SHP77 (cell line): ENCODE measurements around the gene EN1.

Source experiments
- DNase-seq, 2 experiments: peaks; one replicate each; lab custom pipeline; 2025; lab: John Stamatoyannopoulos, UW

The EN1 gene

DNA sequence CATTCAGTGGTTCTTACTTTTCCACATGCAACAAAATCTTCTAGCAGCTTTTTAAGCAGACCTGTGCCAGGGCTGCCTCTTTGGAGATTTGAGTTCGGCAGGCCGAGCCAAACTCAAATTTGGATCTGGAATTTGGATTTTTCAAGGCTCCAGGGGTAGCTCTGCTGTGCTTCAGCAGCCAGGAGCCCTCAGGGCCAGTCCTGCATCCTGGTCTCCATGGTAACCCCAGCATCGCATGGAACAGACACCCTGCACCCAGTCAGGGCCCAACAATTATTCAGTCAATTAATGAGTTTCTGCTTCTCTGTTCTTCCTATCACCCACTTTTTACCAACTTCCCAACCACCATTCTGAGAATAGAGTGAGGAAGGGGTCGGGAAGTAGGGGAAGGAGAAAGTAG is 30.0 kb downstream of the EN1 start:
- DNase-seq, result no peak

DNA sequence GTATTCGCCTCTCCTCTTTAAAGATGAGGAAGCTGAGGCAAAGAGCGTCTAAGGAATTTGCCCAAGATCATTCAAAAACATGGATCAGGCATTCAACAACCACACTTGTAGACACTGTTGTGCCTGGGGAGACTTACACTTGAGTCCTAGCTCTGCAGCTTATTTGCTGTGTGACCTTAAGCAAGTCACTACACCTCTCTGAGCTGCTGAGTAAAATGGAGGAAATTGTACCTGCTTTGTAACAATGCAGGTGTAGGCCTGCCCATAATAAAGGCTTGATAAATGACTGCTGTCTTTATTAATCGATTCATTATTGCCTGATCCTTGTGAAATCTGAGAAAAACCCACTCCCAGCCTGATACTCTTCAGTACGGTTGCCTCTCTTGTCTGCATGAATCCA is 30.8 kb downstream of the EN1 start:
- no peak for DNase-seq

DNA sequence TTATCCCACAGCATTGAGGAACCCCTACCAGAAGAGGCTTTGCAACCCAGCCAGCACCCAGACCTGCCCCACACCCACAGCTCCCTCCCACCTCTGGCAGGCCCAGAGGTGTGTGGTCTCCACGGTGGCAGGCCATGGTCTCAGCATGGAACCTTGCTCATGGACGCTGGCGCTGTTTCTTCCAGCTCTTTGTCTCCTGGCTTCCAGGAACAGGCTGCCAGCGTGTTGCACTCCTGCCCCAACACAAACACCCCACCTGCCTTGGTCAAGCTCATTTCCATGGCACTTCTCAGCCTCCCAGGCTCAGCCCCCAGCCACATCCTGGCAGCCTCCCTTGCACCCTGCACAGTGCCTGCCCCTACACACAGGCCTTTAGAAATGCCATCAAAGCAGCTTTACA is 31.7 kb downstream of the EN1 start:
- DNase-seq, result no peak

DNA sequence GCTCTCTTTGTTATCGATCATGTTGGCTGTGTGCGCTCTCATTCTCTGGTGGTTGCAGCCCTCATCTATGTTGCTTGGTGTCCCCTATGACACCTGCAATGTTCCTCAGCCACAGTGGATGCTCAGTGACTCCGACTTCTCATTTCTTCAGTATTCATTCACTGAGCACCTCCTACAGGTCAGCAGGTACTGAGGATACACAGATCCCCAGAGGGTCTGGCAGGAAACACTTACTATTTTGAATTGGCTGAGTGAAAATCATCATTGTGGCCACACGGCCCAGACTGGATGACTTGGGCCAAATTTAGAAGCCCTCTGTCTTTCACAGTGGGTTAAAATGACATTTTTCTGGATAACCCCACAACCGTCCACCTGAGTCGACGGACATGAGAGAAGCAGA is 32.1 kb downstream of the EN1 start:
- DNase-seq, result no peak

DNA sequence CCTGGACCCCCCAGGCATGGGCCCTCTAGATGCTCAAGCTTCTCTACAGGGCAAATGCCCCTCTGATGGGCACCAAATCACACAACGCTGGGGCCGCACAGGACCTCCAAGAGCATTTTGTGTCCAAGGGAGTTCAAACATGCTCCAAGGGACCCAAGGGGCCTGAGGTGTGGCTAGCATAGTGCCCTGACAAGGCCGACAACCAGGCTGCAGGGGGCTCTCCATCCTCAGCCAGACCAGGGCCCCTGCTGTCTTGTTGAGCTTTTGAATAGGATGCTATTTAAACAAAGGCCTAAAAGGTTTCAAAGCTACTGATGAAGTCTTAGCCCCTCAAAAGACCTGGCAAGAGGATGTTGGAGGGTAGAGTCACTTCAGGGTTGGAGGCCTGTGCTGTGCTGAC is 33.1 kb downstream of the EN1 start:
- no peak for DNase-seq

DNA sequence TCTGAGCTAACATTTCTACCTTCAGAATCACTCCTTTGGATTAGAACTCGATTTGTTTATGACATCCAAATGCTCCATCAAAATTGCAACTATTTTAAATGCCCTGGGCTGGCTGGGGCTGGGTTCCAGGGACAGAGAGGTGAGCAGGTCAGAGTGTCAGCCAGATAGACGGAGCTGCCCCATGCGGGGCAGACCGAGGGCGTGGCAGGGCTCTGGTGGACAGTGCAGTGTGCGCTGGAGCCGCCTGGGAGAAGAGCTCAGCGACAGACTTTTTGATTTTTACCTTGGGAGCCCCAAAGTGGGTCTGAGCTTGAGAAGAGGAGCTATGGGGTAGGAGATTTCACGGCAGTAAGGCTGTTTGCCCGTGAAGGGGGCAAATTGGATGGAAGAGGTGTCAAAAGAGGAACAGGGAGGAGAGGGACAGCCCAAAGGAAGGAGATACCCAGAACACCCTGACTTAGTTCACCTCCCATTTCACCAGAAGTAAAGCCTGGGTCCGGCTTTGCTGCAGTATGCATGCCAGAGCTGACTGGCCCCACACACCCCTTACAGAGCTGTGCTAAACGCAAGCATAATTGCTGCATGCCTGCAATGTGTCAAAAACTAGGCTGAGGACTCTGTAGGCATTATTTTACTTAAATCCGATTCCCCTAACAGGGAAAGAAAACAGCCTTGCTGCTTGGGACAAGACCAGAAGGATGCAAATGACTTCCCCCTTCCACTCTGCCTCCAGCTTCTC is 33.7 kb downstream of the EN1 start:
- no peak for DNase-seq

DNA sequence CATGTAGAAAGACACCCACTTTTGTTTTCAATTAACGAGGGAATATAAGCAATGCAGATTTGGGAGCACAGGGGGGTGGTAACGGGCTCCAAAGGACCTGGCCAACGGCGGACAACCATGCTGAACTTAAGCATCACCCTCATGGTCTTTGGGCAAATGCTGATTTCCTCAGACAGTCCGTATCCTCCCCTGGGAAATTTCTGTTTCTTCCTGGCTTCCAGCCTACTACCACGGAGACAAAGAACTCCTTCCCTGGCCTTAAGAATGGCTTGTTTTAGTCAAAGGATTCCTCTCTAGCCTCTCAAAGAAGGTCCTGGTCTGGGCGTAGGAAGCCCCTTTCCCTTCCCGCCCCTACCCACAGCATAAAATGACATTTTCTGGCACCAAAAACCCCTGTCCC is 34.3 kb downstream of the EN1 start:
- DNase-seq, result no peak

DNA sequence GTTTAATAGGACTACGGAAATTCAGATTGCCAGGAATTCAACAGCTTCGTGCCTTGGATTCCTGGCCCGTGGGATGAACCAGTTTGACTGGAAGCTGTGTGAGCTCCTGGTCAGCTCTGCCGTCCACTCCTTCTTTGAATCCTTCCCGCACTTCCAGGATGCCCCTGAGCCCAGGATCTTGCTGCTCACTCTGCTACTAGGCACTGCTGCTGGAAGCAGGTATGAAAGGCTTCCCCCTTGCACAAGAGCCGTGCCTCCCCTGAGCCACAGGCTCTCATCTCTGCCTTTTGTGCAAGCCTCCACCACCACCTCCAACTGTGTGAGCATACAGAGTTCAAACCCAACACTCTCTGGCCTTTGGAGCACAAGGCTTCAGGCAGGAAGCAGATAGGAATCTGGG is 34.9 kb downstream of the EN1 start:
- DNase-seq, result no peak

DNA sequence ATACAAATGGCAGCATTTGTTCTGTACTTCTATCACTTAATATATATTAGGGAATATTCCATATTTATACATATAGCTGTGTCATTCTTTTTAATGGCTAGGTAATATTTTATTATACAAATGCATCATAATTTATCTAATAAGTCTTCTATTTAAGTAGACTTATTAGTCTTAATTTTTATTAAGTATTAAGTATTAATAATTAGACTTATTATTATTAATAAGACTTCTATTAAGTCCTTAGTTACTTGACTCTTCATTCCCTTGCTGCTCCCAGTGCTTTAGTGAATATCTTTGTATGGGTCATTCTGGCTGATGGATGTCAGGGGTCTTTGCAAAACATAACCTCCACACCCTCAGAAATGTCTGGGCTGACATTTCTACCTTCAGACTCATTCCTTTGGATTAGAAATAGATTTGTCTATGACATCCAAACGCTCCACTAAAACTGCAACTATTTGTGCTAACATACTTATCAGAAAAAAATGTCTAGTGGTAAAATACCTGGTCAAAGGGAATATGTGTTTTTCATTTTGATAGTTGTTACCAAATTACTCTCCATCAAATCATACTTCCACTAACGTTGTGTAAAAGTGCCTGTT is 35.8 kb downstream of the EN1 start:
- no peak for DNase-seq

DNA sequence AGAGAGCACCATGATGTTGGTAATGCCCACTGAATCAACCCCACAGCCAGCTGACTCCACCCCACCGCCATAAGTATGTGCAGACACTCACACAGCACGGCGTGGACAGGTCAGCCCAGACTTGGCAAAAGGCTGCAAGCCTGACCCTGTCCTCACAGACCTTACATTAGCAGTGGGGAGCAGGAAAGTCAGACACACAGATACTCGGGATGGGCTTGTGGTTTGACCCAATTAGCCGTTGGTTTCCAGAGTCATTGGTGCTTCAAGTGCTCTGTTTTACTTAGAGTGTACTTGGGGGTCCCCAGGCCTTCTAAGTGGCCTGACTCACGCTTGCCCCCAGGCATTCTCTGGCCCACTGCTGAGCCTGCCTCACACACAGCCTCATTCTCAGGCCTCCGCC is 36.7 kb downstream of the EN1 start:
- DNase-seq, result no peak

DNA sequence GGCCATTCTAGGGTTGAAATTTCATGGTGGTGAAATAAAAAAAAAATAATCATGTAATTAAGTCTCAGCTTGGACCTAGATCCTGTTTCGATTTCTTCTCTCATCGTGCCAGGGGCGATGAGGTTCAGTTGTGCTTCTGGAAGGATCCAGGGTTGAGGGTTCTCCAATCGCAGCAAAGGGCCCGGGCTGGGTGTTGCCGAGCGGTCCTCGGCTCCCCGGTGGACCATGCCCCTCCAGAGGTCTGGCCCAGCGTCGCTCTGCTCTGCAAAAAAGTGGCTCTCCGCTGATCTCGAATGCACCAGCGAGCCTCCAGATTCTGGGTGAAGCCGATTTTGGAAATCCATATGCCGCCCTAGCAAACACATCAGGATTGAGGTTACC is 39.0 kb downstream of the EN1 start:
- no peak for DNase-seq

DNA sequence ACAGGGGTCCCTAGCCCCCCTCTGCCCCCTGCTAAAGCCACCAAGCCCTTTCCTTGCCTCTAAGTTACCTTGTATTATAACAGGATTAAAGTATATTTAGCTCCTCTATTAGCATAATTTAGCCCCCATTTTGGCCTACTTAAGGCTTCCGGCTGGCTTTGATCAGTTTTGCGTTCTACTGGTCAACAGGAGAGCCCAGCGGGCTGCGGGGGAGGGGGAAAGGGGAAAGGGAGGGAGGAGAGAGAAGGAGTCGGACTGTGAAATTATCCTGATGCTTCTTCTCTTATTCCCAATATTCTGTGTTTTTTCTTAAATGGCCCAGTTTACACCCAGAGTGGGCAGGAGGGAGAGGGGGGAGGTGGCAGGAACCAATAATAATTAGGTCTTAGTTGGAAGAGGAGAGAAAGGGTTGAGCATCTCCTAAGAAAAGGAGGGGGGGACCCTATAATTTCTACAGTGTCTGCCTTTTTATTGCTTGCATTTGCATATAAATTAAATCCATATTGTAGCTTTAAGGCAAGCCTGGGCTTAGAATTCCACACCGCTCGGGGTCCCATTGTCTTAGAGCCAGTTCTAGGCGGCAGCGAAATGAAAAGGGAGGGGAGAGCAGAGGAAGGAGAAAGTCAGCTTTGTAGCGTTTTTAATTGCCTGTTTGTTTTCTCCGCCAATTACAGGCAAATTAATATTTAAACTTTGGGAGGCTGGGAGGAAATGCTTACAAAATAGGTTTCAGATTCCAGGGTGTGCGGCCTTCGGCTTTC is 39.6 kb downstream of the EN1 start:
- no peak for DNase-seq

DNA sequence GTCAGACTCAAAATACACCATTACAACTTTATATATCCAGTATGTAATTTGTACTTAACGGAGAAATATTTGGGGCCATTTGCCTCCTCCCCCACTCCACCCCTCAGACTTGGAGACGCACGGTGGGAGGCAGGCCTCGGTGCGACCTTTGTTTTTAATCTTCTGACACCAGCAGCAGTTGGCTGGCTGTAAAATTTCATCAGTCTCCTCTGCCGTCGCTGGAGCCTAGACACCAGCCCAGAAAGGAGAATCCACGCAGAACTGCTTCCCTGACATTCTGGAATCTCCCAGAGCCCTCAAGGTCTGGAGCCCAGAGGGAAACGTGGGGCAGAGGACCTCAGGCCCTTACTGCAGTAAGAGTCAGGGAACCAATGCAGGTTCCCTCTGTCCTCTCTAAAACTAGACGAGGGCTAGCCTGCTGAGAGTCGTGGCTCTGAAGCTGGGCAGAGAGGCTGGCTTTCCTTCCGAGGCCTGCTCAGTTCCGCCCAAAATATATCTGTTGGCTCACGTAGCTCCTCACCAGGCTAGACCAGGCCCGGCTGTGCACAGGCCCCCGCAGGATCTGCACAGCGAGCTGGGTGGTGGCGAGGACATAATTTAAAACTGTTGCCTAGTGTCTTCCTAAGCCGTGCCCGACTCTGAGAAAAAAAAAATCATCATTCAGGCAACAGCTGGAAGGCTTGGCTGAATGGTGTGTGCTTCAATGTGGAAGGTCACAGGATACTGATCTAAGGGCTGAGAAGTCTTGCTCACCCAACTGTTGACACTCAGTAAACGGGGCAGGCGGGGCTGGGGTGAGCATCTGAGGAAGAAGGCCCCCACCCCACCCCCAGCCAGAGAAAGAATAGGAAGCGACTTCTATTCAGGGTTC is 40.4 kb downstream of the EN1 start:
- DNase-seq, result no peak

DNA sequence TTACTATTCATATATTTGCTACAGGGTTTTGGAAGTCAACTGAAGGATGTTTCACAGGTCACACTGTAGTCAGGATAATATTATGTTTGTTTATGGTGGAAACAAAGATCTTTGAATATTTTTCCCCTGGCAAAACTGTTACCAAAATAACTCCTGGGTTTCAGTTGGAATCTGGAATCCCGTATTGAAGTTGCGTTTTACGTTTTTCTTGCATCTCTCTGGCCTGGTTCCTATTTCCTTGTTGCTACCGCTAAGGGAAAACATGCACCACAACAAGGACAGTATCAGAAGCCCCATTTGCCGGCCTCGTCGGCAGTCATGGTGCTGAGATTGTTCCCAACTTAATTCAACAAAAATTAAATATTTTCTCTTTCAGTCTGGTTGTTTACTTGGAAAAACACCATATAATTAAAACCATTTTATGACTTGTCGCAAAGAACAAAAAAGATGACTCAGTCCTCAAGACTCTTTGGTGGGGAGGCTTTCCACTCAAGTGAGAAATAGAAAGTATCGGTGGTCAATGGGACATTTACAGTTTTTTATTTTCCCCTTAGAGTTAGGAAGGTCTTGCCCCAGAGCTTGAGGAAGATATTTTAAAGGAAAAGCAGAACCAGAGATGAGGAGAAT is 42.3 kb downstream of the EN1 start:
- no peak for DNase-seq

DNA sequence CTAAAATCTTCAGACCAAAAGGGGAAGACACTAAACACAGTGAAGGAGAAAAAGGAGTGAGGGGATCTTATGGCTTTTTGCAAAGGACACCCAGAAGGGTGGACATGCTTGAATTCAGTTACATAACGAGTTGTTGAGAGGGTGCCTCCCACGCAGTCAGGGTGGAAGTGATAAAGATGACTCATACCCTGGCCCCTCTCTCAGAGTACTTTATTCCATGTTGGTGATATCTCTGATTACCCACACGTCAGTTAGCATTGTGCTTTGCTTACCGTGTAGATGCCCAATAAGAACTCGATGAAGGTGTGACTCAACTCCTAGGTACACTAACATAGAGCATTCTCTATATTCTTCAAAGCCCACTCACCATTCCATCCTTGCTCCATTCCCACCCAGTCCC is 44.4 kb downstream of the EN1 start:
- no peak for DNase-seq

DNA sequence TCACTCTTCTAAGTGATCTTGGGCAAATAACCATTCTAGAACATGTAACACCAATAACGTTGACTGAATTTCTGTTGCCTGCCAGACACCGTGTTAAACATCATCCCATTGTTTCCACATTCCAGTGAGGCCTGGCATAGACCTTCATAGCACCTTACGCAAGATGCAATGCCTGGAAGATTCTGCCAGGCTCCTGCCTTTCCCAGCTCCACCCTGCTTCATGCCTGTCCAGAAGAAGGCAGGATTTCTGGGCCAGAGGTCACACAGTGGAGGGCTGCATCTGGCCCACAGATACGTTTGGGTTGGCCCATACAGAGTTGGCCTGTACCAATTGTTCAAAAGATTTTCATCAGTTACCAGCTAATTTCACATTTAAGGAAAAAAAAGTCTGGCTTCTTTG is 46.3 kb downstream of the EN1 start:
- no peak for DNase-seq

DNA sequence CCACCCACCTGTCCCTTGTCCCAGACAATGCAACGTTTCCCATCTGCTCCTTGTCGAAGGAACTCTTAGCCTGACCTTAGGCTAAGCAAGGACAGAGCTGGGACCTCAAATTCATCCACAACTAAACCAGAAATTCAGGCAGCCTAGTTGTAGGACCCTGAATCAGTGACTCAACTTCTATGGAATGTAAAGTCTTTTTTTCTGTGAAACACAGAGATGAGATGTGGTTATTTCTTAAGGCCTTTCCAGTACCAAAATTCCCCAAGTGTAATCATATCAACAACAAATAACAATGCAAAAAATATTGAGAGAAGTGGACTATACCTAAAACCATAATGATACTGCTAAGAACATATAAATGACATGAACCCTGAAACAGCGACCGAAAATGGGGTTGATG is 46.7 kb downstream of the EN1 start:
- DNase-seq, result no peak

DNA sequence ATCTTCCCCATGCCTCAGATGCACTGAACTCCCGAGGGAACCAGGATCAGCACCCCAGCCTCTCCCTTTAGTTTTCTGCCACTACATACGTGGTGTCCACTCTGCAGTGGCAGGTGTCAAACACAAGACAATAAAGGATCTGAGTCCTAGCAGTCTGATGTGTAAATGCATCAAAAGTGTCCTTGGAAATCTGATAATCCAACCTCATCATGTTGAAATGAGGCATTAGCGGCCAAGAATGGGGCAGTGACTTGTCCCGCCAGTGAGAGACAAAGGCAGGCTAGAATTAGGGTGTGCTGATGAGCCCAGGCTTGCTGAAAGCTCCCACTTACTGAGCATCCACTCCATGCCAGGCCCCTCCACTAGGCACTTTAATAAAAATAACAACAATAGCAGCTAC is 52.9 kb downstream of the EN1 start:
- no peak for DNase-seq
